ENCODE measurements around the gene PLA2G4E.

The PLA2G4E gene

GRCh38 chr15:41955807-41956525 is 64.9 kb downstream of the PLA2G4E start:
- DNase-seq (ENCODE audit: low spot score) = no peak

- no peak for DNase-seq (ENCODE audit: low spot score)
Measured at GRCh38 chr15:41955100-41955499, 65.7 kb downstream of the PLA2G4E start.

- no peak for DNase-seq (ENCODE audit: low spot score)
Measured at GRCh38 chr15:41954036-41954435, 66.8 kb downstream of the PLA2G4E start.

- no peak for DNase-seq (ENCODE audit: low spot score)
Measured at GRCh38 chr15:41952013-41952563, 68.8 kb downstream of the PLA2G4E start.

- no peak for DNase-seq (ENCODE audit: low spot score)
Measured at GRCh38 chr15:41951571-41951970, 69.3 kb downstream of the PLA2G4E start.

GRCh38 chr15:41950489-41950888 is 70.4 kb downstream of the PLA2G4E start:
- no peak for DNase-seq (ENCODE audit: low spot score)

- no peak for DNase-seq (ENCODE audit: low spot score)
Measured at GRCh38 chr15:41950127-41950483, 70.7 kb downstream of the PLA2G4E start.

- DNase-seq (ENCODE audit: low spot score) = no peak
Measured at GRCh38 chr15:41949401-41950126, 71.3 kb downstream of the PLA2G4E start.

GRCh38 chr15:41948490-41948889 is 72.4 kb downstream of the PLA2G4E start:
- DNase-seq (ENCODE audit: low spot score) = no peak

- no peak for DNase-seq (ENCODE audit: low spot score)
Measured at GRCh38 chr15:41946970-41947369, 73.9 kb downstream of the PLA2G4E start.

- no peak for DNase-seq (ENCODE audit: low spot score)
Measured at GRCh38 chr15:41945731-41946130, 75.1 kb downstream of the PLA2G4E start.

- DNase-seq (ENCODE audit: low spot score) = no peak
Measured at GRCh38 chr15:41945221-41945620, 75.6 kb downstream of the PLA2G4E start.

GRCh38 chr15:41944313-41944940 is 76.4 kb downstream of the PLA2G4E start:
- DNase-seq (ENCODE audit: low spot score) = no peak

GRCh38 chr15:41943543-41944312 is 77.1 kb downstream of the PLA2G4E start:
- DNase-seq (ENCODE audit: low spot score) = no peak

- DNase-seq (ENCODE audit: low spot score) = no peak
Measured at GRCh38 chr15:41942886-41943285, 78.0 kb downstream of the PLA2G4E start.

GRCh38 chr15:41941644-41942415 is 79.0 kb downstream of the PLA2G4E start:
- DNase-seq (ENCODE audit: low spot score) = no peak

GRCh38 chr15:41940441-41940857 is 80.4 kb downstream of the PLA2G4E start:
- DNase-seq (ENCODE audit: low spot score) = no peak

GRCh38 chr15:41939986-41940385 is 80.9 kb downstream of the PLA2G4E start:
- no peak for DNase-seq (ENCODE audit: low spot score)

GRCh38 chr15:41937568-41937923 is 83.3 kb downstream of the PLA2G4E start:
- no peak for DNase-seq (ENCODE audit: low spot score)

GRCh38 chr15:41936649-41937567 is 83.9 kb downstream of the PLA2G4E start:
- peak; percentile 68 for DNase-seq (ENCODE audit: low spot score)

Data from Ammon's horn (tissue), 1 donor.